ENCODE results near the gene NCAM1.

GRCh38 chr11:113324250-113324649, 363.0 kb downstream of the NCAM1 start:
- no peak for TF ChIP-seq CTCF (IDR thresholded peaks at IDR 0.05; ENCODE audit: extremely low read depth in 1 of 2, insufficient read depth in 1 of 2, low read depth in 1 of 2, low read length in 2 of 2)
- no peak for TF ChIP-seq POLR2A (IDR thresholded peaks at IDR 0.05; ENCODE audit: low read depth, low read length)
- TF ChIP-seq POLR2AphosphoS5 (IDR thresholded peaks at IDR 0.05; ENCODE audit: insufficient read depth, low read depth, low read length) = no peak

Data from endothelial cell of umbilical vein (primary cell).